IMR-90 (cell line): ENCODE results near the gene ATP11B. TPM values are rescaled to one million over a fixed set of nuclear protein-coding genes. Genes with fewer than 3 reads are reported as not detected.
A peak's percentile ranks its signal among the peaks of the same experiment; 100 is the strongest.

ENCODE experiments used
- ATAC-seq: fragments of 200-7000 bp; cut with Tn5 transposase; 2 replicates; pipeline ENCODE4 v1.9.1; 2020; ENCODE audit warnings: low read depth, mild to moderate bottlenecking, moderate library complexity
- BruUV-seq: library from RNA; stranded (reverse); fragments of 400-500 nt; replicated peaks from 2 replicates; lab custom pipeline; 2021; lab: Mats Ljungman, UMichigan
- CTCF ChIA-PET: fragments of 300-600 bp; formaldehyde crosslinking; extraction: SDS; loops from one replicate; lab custom pipeline; 2021; ENCODE audit warnings: antibody characterized with exemption; lab: Yijun Ruan, JAX
- POLR2A ChIA-PET: fragments of 300-600 bp; sonication (Branson Sonifier 250); formaldehyde crosslinking; loops from one replicate; lab custom pipeline; 2022; ENCODE audit warnings: antibody characterized with exemption; ENCODE audit not compliant: unreplicated experiment; lab: Charles Lee
- DNase-seq: peaks from one replicate; pipeline ENCODE4 v3.0.0; 2013
- H2AFZ ChIP-seq: replicated peaks from 2 replicates; pipeline ENCODE3; 2013; ENCODE audit warnings: low read length, mild to moderate bottlenecking; ENCODE audit not compliant: poor library complexity
- H2AK5ac ChIP-seq: 2 replicates; pipeline ENCODE4 v1.6.1; 2013; ENCODE audit warnings: low read depth, low read length, inconsistent platforms
- H2AK9ac ChIP-seq: replicated peaks from 2 replicates; pipeline ENCODE3; 2013; ENCODE audit warnings: mild to moderate bottlenecking, low read depth, low read length, moderate library complexity; ENCODE audit not compliant: poor library complexity
- H2BK120ac ChIP-seq: 2 replicates; pipeline ENCODE4 v1.6.1; 2013; ENCODE audit warnings: low read depth, low read length, inconsistent platforms
- H2BK15ac ChIP-seq: 3 replicates; pipeline ENCODE4 v1.6.1; 2013; ENCODE audit warnings: low read depth, low read length, inconsistent platforms
- H2BK20ac ChIP-seq: 2 replicates; pipeline ENCODE4 v1.6.1; 2013; ENCODE audit warnings: low read depth, mild to moderate bottlenecking, inconsistent platforms, low read length, moderate library complexity
- H2BK5ac ChIP-seq: 2 replicates; pipeline ENCODE4 v1.6.1; 2013; ENCODE audit warnings: mild to moderate bottlenecking, low read depth, low read length, inconsistent platforms; ENCODE audit not compliant: poor library complexity, severe bottlenecking
- H3K14ac ChIP-seq: replicated peaks from 2 replicates; pipeline ENCODE4 v1.6.1; 2013; ENCODE audit warnings: low read depth, low read length, inconsistent platforms
- H3K18ac ChIP-seq: 2 replicates; pipeline ENCODE4 v1.6.1; 2013; ENCODE audit warnings: low read depth, low read length, control low read depth
- H3K23ac ChIP-seq: 2 replicates; pipeline ENCODE4 v1.6.1; 2013; ENCODE audit warnings: low read depth, low read length, inconsistent platforms
- H3K27ac ChIP-seq: 2 replicates; pipeline ENCODE4 v1.5.1; 2013; ENCODE audit warnings: mild to moderate bottlenecking, control low read depth, low read length; ENCODE audit not compliant: insufficient read depth
- H3K27me3 ChIP-seq: 2 replicates; pipeline ENCODE4 v1.6.1; 2013; ENCODE audit warnings: low read length; ENCODE audit not compliant: control insufficient read depth, insufficient read depth
- H3K36me3 ChIP-seq: 2 replicates; pipeline ENCODE4 v1.6.1; 2013; ENCODE audit warnings: low read length, mixed read lengths; ENCODE audit not compliant: control insufficient read depth, insufficient read depth
- H3K4ac ChIP-seq: 2 replicates; pipeline ENCODE4 v1.6.1; 2013; ENCODE audit warnings: low read depth, low read length, inconsistent platforms
- H3K4me1 ChIP-seq: 2 replicates; pipeline ENCODE4 v1.6.1; 2013; ENCODE audit warnings: low read length, mixed read lengths; ENCODE audit not compliant: control insufficient read depth, insufficient read depth
- H3K4me2 ChIP-seq: 2 replicates; pipeline ENCODE4 v1.6.1; 2013; ENCODE audit warnings: low read depth, mild to moderate bottlenecking, control low read depth, low read length, moderate library complexity
- H3K4me3 ChIP-seq: 2 replicates; pipeline ENCODE4 v1.5.1; 2013; ENCODE audit warnings: low read depth, mild to moderate bottlenecking, control low read depth, low read length, moderate library complexity; ENCODE audit not compliant: insufficient read depth
- H3K56ac ChIP-seq: 2 replicates; pipeline ENCODE4 v1.6.1; 2013; ENCODE audit warnings: low read length, inconsistent platforms; ENCODE audit not compliant: insufficient read depth; ENCODE audit errors: extremely low read depth
- H3K79me1 ChIP-seq, 2 experiments: 2 replicates each; pipeline ENCODE4 v1.6.1; 2013; ENCODE audit warnings: low read length in 2 of 2, inconsistent platforms in 1 of 2, low read depth in 1 of 2
- H3K9ac ChIP-seq: 2 replicates; pipeline ENCODE4 v1.6.1; 2013; ENCODE audit warnings: low read depth, low read length, control low read depth
- H3K9me1 ChIP-seq: 2 replicates; pipeline ENCODE4 v1.6.1; 2013; ENCODE audit warnings: low read length, inconsistent platforms; ENCODE audit not compliant: insufficient read depth
- H3K9me3 ChIP-seq: 2 replicates; pipeline ENCODE4 v1.6.1; 2013; ENCODE audit warnings: low read length; ENCODE audit not compliant: control insufficient read depth, insufficient read depth
- H4K20me1 ChIP-seq: 2 replicates; pipeline ENCODE4 v1.6.1; 2013; ENCODE audit warnings: low read length, inconsistent platforms; ENCODE audit not compliant: insufficient read depth
- H4K5ac ChIP-seq: 2 replicates; pipeline ENCODE4 v1.6.1; 2013; ENCODE audit warnings: mild to moderate bottlenecking, low read depth, low read length, control low read depth
- H4K8ac ChIP-seq, 2 experiments: 2 replicates each; pipeline ENCODE4 v1.6.1; 2013; ENCODE audit warnings: low read depth in 2 of 2, low read length in 2 of 2, control low read depth in 1 of 2, inconsistent platforms in 1 of 2
- H4K91ac ChIP-seq: 2 replicates; pipeline ENCODE4 v1.6.1; 2013; ENCODE audit warnings: low read depth, low read length, inconsistent platforms; ENCODE audit not compliant: insufficient read depth
- MAFK ChIP-seq: IDR thresholded peaks from 2 replicates; pipeline ENCODE4 v1.6.1; 2012; ENCODE audit warnings: low read depth, low read length, improper control_type of control experiment
- RAD21 ChIP-seq: IDR thresholded peaks from 2 replicates; pipeline ENCODE4 v1.6.1; 2012; ENCODE audit warnings: low read length, improper control_type of control experiment
- WGBS, 2 experiments: methylation state at CpG; one replicate each; pipeline versions ENCODE4 v1.1.5 to v1.1.7; 2013; ENCODE audit warnings: missing lambda C conversion rate in 2 of 2; ENCODE audit not compliant: insufficient read length in 1 of 2; ENCODE audit errors: extremely low coverage in 2 of 2; 5-methylcytosine and 5-hydroxymethylcytosine counted together
- dilution Hi-C: fragments of 300-500 bp; cut with HindIII; formaldehyde crosslinking; loops from one replicate; pipeline ENCODE4 v1.14.3; 2018; ENCODE audit warnings: low sequenced_read_pairs; ENCODE audit not compliant: unreplicated experiment
- in situ Hi-C: fragments of 300-500 bp; cut with MboI; formaldehyde crosslinking; loops from 3 replicates; pipeline ENCODE4 v1.14.3; 2019; ENCODE audit warnings: low sequenced_read_pairs, inconsistent platforms, mixed read lengths
- intact Hi-C: fragments of 100-400 bp; cut with micrococcal nuclease; formaldehyde crosslinking; loops from 2 replicates; pipeline ENCODE4 v1.10.0; 2022
- polyA plus RNA-seq, 3 experiments: library from polyadenylated mRNA; depleted of rRNA; stranded (reverse); fragments of >200 nt; gene quantifications; 2 replicates each; pipeline ENCODE4 v1.2.3, GENCODE V29; 2012; ENCODE audit warnings: low replicate concordance in 1 of 3
- total RNA-seq: library from RNA; depleted of rRNA; stranded (reverse); fragments of >200 nt; gene quantifications from 2 replicates; pipeline ENCODE4 v1.2.3, GENCODE V29; 2012

Gene ATP11B
- total and polyA plus RNA-seq, 2 of the 4 experiments (the other 2 are of a cell fraction): 10.0 to 39.6 TPM

DNA sequence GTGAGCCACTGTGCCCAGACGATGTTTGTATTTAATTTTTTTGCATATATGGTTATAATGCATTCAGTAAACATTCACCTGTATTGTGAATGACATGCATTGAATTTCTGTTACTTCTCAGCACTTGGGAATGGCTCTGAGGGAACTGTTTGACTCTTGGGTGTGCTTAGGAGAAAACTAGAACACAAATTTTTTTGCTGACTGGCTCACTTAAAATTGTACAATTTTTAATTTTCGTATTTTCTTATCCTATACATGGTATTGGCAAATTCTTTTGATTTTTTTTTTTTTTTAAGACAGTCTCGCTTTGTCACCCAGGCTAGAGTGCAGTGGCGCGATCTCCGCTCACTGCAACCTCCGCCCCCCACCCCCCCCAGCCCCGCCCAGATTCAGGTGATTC is 7.2 kb downstream of the ATP11B start:
- H2AFZ ChIP-seq: no peak overlapping the region
- no peak overlapping the region for H2AK9ac ChIP-seq
- H3K4me1 ChIP-seq: 0 out of 2 replicates have a peak, but pooled peaks cover 2% of the 10 kb centered on the region
- no peak overlapping the region for H3K14ac ChIP-seq
- H3K4me2 ChIP-seq: no peak overlapping the region
- CTCF ChIA-PET: no interaction called here
- no peak overlapping the region for H2BK5ac ChIP-seq
- peaks cover 11% of the 10 kb centered on the region; the same call in 1 of the 2 replicates for H4K20me1 ChIP-seq
- no peak overlapping the region for H3K27ac ChIP-seq
- H3K4ac ChIP-seq: no peak overlapping the region
- H3K9me3 ChIP-seq: no peaks in the 10 kb centered on the region
- no CpG with 5 or more reads among the region's 8 CpGs for WGBS, 2 experiments
- no peak overlapping the region for H4K91ac ChIP-seq
- POLR2A ChIA-PET: no interaction called here
- 0 out of 2 replicates have a peak, but pooled peaks have one; percentile 28 for TF ChIP-seq MAFK
- TF ChIP-seq RAD21: no peak
- no peaks in the 10 kb centered on the region for H3K9me1 ChIP-seq
- H3K27me3 ChIP-seq: no peaks in the 10 kb centered on the region
- H3K4me3 ChIP-seq: no peak overlapping the region
- H2BK15ac ChIP-seq: no peak overlapping the region
- intact Hi-C loops: no loop called here
- DNase-seq (no peak), ATAC-seq (no peak)
- no peak overlapping the region for H4K5ac ChIP-seq
- H3K56ac ChIP-seq: no peak overlapping the region
- no peaks in the 10 kb centered on the region for H3K36me3 ChIP-seq
- H3K79me1 ChIP-seq: peaks cover 3 to 22% of the 10 kb centered on the region in 2 experiments; a peak in 3 of 4 replicates
- no peak overlapping the region for H4K8ac ChIP-seq
- H2BK20ac ChIP-seq: no peak overlapping the region
- in situ Hi-C loops: no loop called here
- dilution Hi-C loops: no loop called here
- no peak overlapping the region for H2BK120ac ChIP-seq
- no TSS peak for BruUV-seq
- no peak overlapping the region for H2AK5ac ChIP-seq
- no peak overlapping the region for H3K18ac ChIP-seq
- H3K9ac ChIP-seq: no peak overlapping the region
- no peak overlapping the region for H3K23ac ChIP-seq
